ENCODE data around the gene ZCWPW2.

The ZCWPW2 gene

GRCh38 chr3:28376424-28376823, 27.9 kb downstream of the ZCWPW2 start:
- DNase-seq (ENCODE audit: low read depth): no peak

- no peak for DNase-seq (ENCODE audit: low read depth)
These were observed 37.5 kb downstream of the ZCWPW2 start for GRCh38 chr3:28386049-28386448.

- DNase-seq (ENCODE audit: low read depth): no peak
These were observed 40.5 kb downstream of the ZCWPW2 start for GRCh38 chr3:28388978-28389377.

GRCh38 chr3:28399206-28399605, 50.7 kb downstream of the ZCWPW2 start:
- DNase-seq (ENCODE audit: low read depth): no peak

- no peak for DNase-seq (ENCODE audit: low read depth)
These were observed 57.7 kb downstream of the ZCWPW2 start for GRCh38 chr3:28406241-28406640.

- no peak for DNase-seq (ENCODE audit: low read depth)
These were observed 100.9 kb downstream of the ZCWPW2 start for GRCh38 chr3:28449398-28449797.

GRCh38 chr3:28462866-28463265, 114.3 kb downstream of the ZCWPW2 start:
- DNase-seq (ENCODE audit: low read depth): no peak

GRCh38 chr3:28467414-28467813, 118.9 kb downstream of the ZCWPW2 start:
- no peak for DNase-seq (ENCODE audit: low read depth)

- DNase-seq (ENCODE audit: low read depth): no peak
These were observed 127.7 kb downstream of the ZCWPW2 start for GRCh38 chr3:28476194-28476593.

- no peak for DNase-seq (ENCODE audit: low read depth)
These were observed 128.2 kb downstream of the ZCWPW2 start for GRCh38 chr3:28476764-28477163.

- DNase-seq (ENCODE audit: low read depth): no peak
These were observed 136.6 kb downstream of the ZCWPW2 start for GRCh38 chr3:28485164-28485563.

- DNase-seq (ENCODE audit: low read depth): no peak
These were observed 146.8 kb downstream of the ZCWPW2 start for GRCh38 chr3:28495301-28495700.

- DNase-seq (ENCODE audit: low read depth): no peak
These were observed 153.9 kb downstream of the ZCWPW2 start for GRCh38 chr3:28502397-28502937.

GRCh38 chr3:28504976-28505375, 156.5 kb downstream of the ZCWPW2 start:
- DNase-seq (ENCODE audit: low read depth): no peak

- no peak for DNase-seq (ENCODE audit: low read depth)
These were observed 173.1 kb downstream of the ZCWPW2 start for GRCh38 chr3:28521663-28522062.

GRCh38 chr3:28542351-28542750, 193.8 kb downstream of the ZCWPW2 start:
- no peak for DNase-seq (ENCODE audit: low read depth)

GRCh38 chr3:28544236-28544635, 195.7 kb downstream of the ZCWPW2 start:
- DNase-seq (ENCODE audit: low read depth): no peak

- DNase-seq (ENCODE audit: low read depth): no peak
These were observed 196.3 kb downstream of the ZCWPW2 start for GRCh38 chr3:28544831-28545230.

- DNase-seq (ENCODE audit: low read depth): no peak
These were observed 199.2 kb downstream of the ZCWPW2 start for GRCh38 chr3:28547677-28548076.

- no peak for DNase-seq (ENCODE audit: low read depth)
These were observed 204.7 kb downstream of the ZCWPW2 start for GRCh38 chr3:28553175-28553574.

- DNase-seq (ENCODE audit: low read depth): no peak
These were observed 207.7 kb downstream of the ZCWPW2 start for GRCh38 chr3:28556195-28556594.

GRCh38 chr3:28564211-28564610, 215.7 kb downstream of the ZCWPW2 start:
- DNase-seq (ENCODE audit: low read depth): no peak

- DNase-seq (ENCODE audit: low read depth): no peak
These were observed 220.8 kb downstream of the ZCWPW2 start for GRCh38 chr3:28569357-28569756.

- DNase-seq (ENCODE audit: low read depth): no peak
These were observed 225.5 kb downstream of the ZCWPW2 start for GRCh38 chr3:28574036-28574435.
